Lung (tissue), 12 donors: ENCODE measurements around the gene DLK2. TPM values are rescaled to one million over a fixed set of nuclear protein-coding genes. Genes with fewer than 3 reads are reported as not detected.

ENCODE experiments used
- ATAC-seq: fragments of 200-7000 bp; cut with Tn5 transposase; one replicate; pipeline ENCODE4 v1.9.1; 2020; ENCODE audit warnings: moderate number of reproducible peaks; ENCODE audit not compliant: insufficient read depth, low FRiP score
- DNase-seq, 3 donors: peaks; one replicate each; pipeline ENCODE4 v3.0.0-alpha.2; 2013 to 2017
- H3K27ac ChIP-seq, 2 donors: one replicate each; pipeline ENCODE4 v1.5.1; 2013; ENCODE audit warnings: mild to moderate bottlenecking in 2 of 2, moderate library complexity in 2 of 2, control low read depth in 1 of 2, inconsistent platforms in 1 of 2, low read depth in 1 of 2, low read length in 1 of 2
- H3K27me3 ChIP-seq, 3 donors: one replicate each; pipeline ENCODE4 v1.5.1; 2013; ENCODE audit warnings: low read length in 2 of 3; ENCODE audit not compliant: control insufficient read depth in 3 of 3, insufficient read depth in 3 of 3
- H3K36me3 ChIP-seq, 4 donors: one replicate each; pipeline ENCODE4 v1.5.1; 2013; ENCODE audit warnings: low read length in 4 of 4, mild to moderate bottlenecking in 1 of 4, moderate library complexity in 1 of 4; ENCODE audit not compliant: control insufficient read depth in 4 of 4, insufficient read depth in 4 of 4
- H3K4me1 ChIP-seq, 5 donors: one replicate each; pipeline ENCODE4 v1.5.1; 2013; ENCODE audit warnings: low read length in 5 of 5, mild to moderate bottlenecking in 2 of 5, moderate library complexity in 1 of 5; ENCODE audit not compliant: control insufficient read depth in 5 of 5, insufficient read depth in 5 of 5
- H3K4me3 ChIP-seq: one replicate; pipeline ENCODE4 v1.5.1; 2013; ENCODE audit warnings: mild to moderate bottlenecking, control low read depth, moderate library complexity
- H3K9ac ChIP-seq, 2 donors: one replicate each; pipeline ENCODE4 v1.5.1; 2013; ENCODE audit warnings: low read length in 2 of 2, control low read depth in 1 of 2; ENCODE audit not compliant: insufficient read depth in 1 of 2
- H3K9me3 ChIP-seq, 4 donors: one replicate each; pipeline ENCODE4 v1.5.1; 2013; ENCODE audit warnings: low read length in 3 of 4, mild to moderate bottlenecking in 1 of 4, moderate library complexity in 1 of 4; ENCODE audit not compliant: control insufficient read depth in 4 of 4, insufficient read depth in 3 of 4
- WGBS, 2 donors: extraction: QIAGEN DNeasy Blood & Tissue Kit; methylation state at CpG; one replicate each; pipeline ENCODE4 v1.1.7; 2013; 5-methylcytosine and 5-hydroxymethylcytosine counted together
- polyA plus RNA-seq, 2 donors: library from polyadenylated mRNA; stranded (reverse); fragments of 200-250 nt; gene quantifications; one replicate each; pipeline ENCODE4 v1.2.1, GENCODE V29; 2013
- total RNA-seq, 2 donors: library from RNA; depleted of rRNA in 1 of 2; stranded (reverse); fragments of >200 nt in 1 of 2; gene quantifications; one replicate each; pipeline ENCODE4 v1.2.1, GENCODE V29; 2014 to 2021
- TF ChIP-seq, protein P1 (sequence below): IDR thresholded peaks from 2 replicates; pipeline ENCODE4 v1.5.1; 2012; ENCODE audit warnings: mild to moderate bottlenecking; ENCODE audit errors: control extremely low read depth, extremely low read depth
- donor health status: control.
- donor health status: control.
- donor health status: Bipolar disorder and iron deficiency.
- donor health status: healthy.
- donor health status: DM: yes; HTN: yes; CAD: no.

The DLK2 gene
- total and polyA plus RNA-seq, 4 donors: 1.1 to 2.6 (median 1.3) TPM

GRCh38 chr6:43457643-43458042, 2.3 kb upstream of the DLK2 start:
- Histone ChIP-seq H3K36me3 (peaks cover 0 to 6% (median 3%) of the 10 kb centered on the region in 4 donors), H3K9me3 (peaks cover 0 to 4% (median 0%) of the 10 kb centered on the region in 4 donors), H3K4me3 (no peak overlapping the region), H3K27me3 (peaks cover 0 to 18% (median 10%) of the 10 kb centered on the region in 3 donors), H3K27ac (no peak overlapping the region), H3K9ac (no peak overlapping the region), H3K4me1 (peaks cover 0 to 3% (median 0%) of the 10 kb centered on the region in 5 donors)
- no peak for DNase-seq
- WGBS, 2 donors: 64 to 71% methylated on average over 7 to 9 of the region's 9 CpGs
- TF ChIP-seq, protein P1, sequence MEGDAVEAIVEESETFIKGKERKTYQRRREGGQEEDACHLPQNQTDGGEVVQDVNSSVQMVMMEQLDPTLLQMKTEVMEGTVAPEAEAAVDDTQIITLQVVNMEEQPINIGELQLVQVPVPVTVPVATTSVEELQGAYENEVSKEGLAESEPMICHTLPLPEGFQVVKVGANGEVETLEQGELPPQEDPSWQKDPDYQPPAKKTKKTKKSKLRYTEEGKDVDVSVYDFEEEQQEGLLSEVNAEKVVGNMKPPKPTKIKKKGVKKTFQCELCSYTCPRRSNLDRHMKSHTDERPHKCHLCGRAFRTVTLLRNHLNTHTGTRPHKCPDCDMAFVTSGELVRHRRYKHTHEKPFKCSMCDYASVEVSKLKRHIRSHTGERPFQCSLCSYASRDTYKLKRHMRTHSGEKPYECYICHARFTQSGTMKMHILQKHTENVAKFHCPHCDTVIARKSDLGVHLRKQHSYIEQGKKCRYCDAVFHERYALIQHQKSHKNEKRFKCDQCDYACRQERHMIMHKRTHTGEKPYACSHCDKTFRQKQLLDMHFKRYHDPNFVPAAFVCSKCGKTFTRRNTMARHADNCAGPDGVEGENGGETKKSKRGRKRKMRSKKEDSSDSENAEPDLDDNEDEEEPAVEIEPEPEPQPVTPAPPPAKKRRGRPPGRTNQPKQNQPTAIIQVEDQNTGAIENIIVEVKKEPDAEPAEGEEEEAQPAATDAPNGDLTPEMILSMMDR: no peak
- no peak for ATAC-seq

GRCh38 chr6:43454696-43455530, 435 bp downstream of the DLK2 start:
- H3K9ac ChIP-seq: no peak overlapping the region
- DNase-seq (peak; percentile 71 to 83 (median 81)), ATAC-seq (peak; percentile 8)
- 0 to 1% methylated on average over 61 to 97 of the region's 97 CpGs for WGBS, 2 donors
- H3K27me3 ChIP-seq: peaks cover 0 to 18% (median 8%) of the 10 kb centered on the region in 3 donors
- peaks cover 0 to 2% (median 0%) of the 10 kb centered on the region in 4 donors for H3K9me3 ChIP-seq
- peaks cover 0 to 20% (median 6%) of the 10 kb centered on the region in 4 donors for H3K36me3 ChIP-seq
- H3K27ac ChIP-seq: no peak overlapping the region
- H3K4me1 ChIP-seq: peaks cover 0 to 3% (median 0%) of the 10 kb centered on the region in 5 donors
- TF ChIP-seq, protein P1: no peak
- H3K4me3 ChIP-seq: peak overlapping the region; percentile 46

GRCh38 chr6:43454290-43454695, 1.1 kb downstream of the DLK2 start:
- H3K27me3 ChIP-seq: peaks cover 0 to 14% (median 8%) of the 10 kb centered on the region in 3 donors
- peaks cover 0 to 2% (median 0%) of the 10 kb centered on the region in 4 donors for H3K9me3 ChIP-seq
- 17 to 24% methylated on average over 14 to 17 of the region's 17 CpGs for WGBS, 2 donors
- H3K9ac ChIP-seq: no peak overlapping the region
- TF ChIP-seq, protein P1: peak; percentile 93
- H3K36me3 ChIP-seq: peaks cover 0 to 26% (median 10%) of the 10 kb centered on the region in 4 donors
- ATAC-seq (peak; percentile 95), DNase-seq (no peak)
- no peak overlapping the region for H3K4me3 ChIP-seq
- peaks cover 0 to 3% (median 0%) of the 10 kb centered on the region in 5 donors for H3K4me1 ChIP-seq
- no peak overlapping the region for H3K27ac ChIP-seq
